EL (cell line): ENCODE data around the gene KRIT1.

ENCODE experiments used
- DNase-seq: peaks from one replicate; pipeline ENCODE4 v3.0.0-alpha.2; 2016

The KRIT1 gene

GRCh38 chr7:92150450-92151017 is 95.2 kb downstream of the KRIT1 start:
- DNase-seq, result no peak

GRCh38 chr7:92149736-92150239 is 95.9 kb downstream of the KRIT1 start:
- DNase-seq, result no peak
